Measurements from ENCODE around the gene SPPL2A. TPM values are rescaled to one million over a fixed set of nuclear protein-coding genes. Genes with fewer than 3 reads are reported as not detected.
"Not testable (repeated sequence)": the region's sequence is repeated elsewhere in the genome, so short reads cannot be mapped to it uniquely, and the experiment has no call there.

The SPPL2A gene
- total RNA-seq, 1 donor from 2014 or later = 75.0 TPM

- Histone ChIP-seq H3K4me3 (ENCODE audit: low read depth, low read length) (no peak overlapping the region), H3K27me3 (ENCODE audit: control insufficient read depth, insufficient read depth, low read length) (no peaks in the 10 kb centered on the region), H3K36me3 (ENCODE audit: control insufficient read depth, insufficient read depth, low read length) (no peaks in the 10 kb centered on the region)
- FAIRE-seq (no peak), DNase-seq (ENCODE audit: low read depth) (no peak)
- no peak for TF ChIP-seq CTCF (IDR thresholded peaks at IDR 0.05; ENCODE audit: insufficient read depth, low read length, severe bottlenecking)
Observed at GRCh38 chr15:50697109-50697797, 68.3 kb downstream of the SPPL2A start.

- not testable (repeated sequence) for H3K4me3 ChIP-seq (ENCODE audit: low read depth, low read length); H3K27me3 ChIP-seq (ENCODE audit: control insufficient read depth, insufficient read depth, low read length); FAIRE-seq; H3K36me3 ChIP-seq (ENCODE audit: control insufficient read depth, insufficient read depth, low read length); DNase-seq (ENCODE audit: low read depth)
Observed at GRCh38 chr15:50694634-50695165, 70.8 kb downstream of the SPPL2A start.

- no peak for TF ChIP-seq CTCF (IDR thresholded peaks at IDR 0.05; ENCODE audit: insufficient read depth, low read length, severe bottlenecking)
- FAIRE-seq (no peak), DNase-seq (ENCODE audit: low read depth) (no peak)
- no peaks in the 10 kb centered on the region for H3K27me3 ChIP-seq (ENCODE audit: control insufficient read depth, insufficient read depth, low read length)
- H3K4me3 ChIP-seq (ENCODE audit: low read depth, low read length) = peak overlapping the region; percentile 62
- H3K36me3 ChIP-seq (ENCODE audit: control insufficient read depth, insufficient read depth, low read length) = peaks cover 3% of the 10 kb centered on the region
Observed at GRCh38 chr15:50687302-50687902, 78.1 kb downstream of the SPPL2A start.

- no peaks in the 10 kb centered on the region for H3K27me3 ChIP-seq (ENCODE audit: control insufficient read depth, insufficient read depth, low read length)
- DNase-seq (ENCODE audit: low read depth) (peak; percentile 86), FAIRE-seq (no peak)
- peak within 1 kb of the TSS; percentile 62 for H3K4me3 ChIP-seq (ENCODE audit: low read depth, low read length)
- no peak for TF ChIP-seq CTCF (IDR thresholded peaks at IDR 0.05; ENCODE audit: insufficient read depth, low read length, severe bottlenecking)
- peaks cover 3% of the 10 kb centered on the region for H3K36me3 ChIP-seq (ENCODE audit: control insufficient read depth, insufficient read depth, low read length)
Observed at GRCh38 chr15:50686469-50687301, 78.8 kb downstream of the SPPL2A start, which contains the start of gene TRPM7. Gene TRPM7, minus strand, starts transcription at chr15:50686797. Its CDS starts 264 bp downstream, at chr15:50686533.

GRCh38 chr15:50685976-50686468, 79.5 kb downstream of the SPPL2A start:
- TF ChIP-seq CTCF (IDR thresholded peaks at IDR 0.05; ENCODE audit: insufficient read depth, low read length, severe bottlenecking) = no peak
- Histone ChIP-seq H3K27me3 (ENCODE audit: control insufficient read depth, insufficient read depth, low read length) (no peaks in the 10 kb centered on the region), H3K4me3 (ENCODE audit: low read depth, low read length) (peak overlapping the region; percentile 62), H3K36me3 (ENCODE audit: control insufficient read depth, insufficient read depth, low read length) (peaks cover 3% of the 10 kb centered on the region)
- peak; percentile 36 for DNase-seq (ENCODE audit: low read depth)
- FAIRE-seq = no peak
